ENCODE measurements around the gene ARID3B. TPM values are rescaled to one million over a fixed set of nuclear protein-coding genes. Genes with fewer than 3 reads are reported as not detected.

The ARID3B gene
- total RNA-seq, 1 donor from 2014 or later = 31.5 TPM

DNA sequence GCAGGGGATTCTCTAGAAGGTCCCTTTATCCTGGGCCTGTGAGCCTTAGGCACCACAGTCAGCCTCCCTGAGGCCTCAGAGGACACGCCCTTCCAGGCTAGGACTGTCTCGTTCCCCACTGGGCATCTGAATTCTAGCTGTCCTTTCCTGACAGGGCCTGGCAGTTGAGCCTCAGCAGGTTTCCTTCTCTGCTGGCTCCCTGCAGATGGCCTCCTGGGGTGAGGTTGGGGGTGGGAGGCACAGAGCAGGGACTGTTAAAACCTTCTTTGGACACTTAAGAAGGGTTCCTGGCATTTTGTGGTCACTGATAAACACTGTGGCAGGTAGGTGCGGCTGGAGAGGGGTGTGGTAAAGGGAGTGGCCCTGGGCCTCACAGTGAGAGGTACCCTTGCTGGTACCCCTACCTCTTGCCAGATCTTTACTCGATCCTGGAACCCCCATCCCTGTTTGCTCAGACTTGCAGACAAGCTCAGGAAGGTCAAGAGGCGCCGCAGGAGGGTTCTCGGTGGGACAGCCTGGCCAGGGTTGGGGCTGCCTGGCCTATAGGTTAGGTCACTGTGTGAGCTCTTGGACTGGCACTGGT lies 83.1 kb downstream of the ARID3B start:
- Mint-ChIP-seq H3K4me3 (no peak overlapping the region), H3K4me1 (no peaks in the 10 kb centered on the region)
- no peak overlapping the region for H3K9ac ChIP-seq

DNA sequence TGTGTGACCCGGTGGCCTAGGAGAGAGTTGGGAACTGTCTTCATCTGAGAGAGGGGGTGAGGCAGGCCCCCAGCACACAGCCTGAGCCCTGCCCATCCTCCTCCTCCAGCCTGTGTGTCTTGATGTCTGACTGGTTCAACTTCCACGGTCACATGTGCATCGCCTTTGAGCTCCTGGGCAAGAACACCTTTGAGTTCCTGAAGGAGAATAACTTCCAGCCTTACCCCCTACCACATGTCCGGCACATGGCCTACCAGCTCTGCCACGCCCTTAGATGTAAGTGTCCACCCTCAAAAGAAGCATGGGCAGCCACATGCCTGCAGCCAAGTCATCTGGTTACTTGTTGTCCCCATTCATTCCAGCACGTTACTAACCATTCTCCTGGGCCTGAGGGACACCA lies 84.7 kb downstream of the ARID3B start:
- H3K4me3 Mint-ChIP-seq = no peak overlapping the region
- DNase-seq (ENCODE audit: low spot score) = no peak
- H3K4me2 ChIP-seq = no peak overlapping the region
- H3K79me2 ChIP-seq (ENCODE audit: low read depth) = peaks cover 17% of the 10 kb centered on the region
- no peak overlapping the region for H3K27ac Mint-ChIP-seq
- H3K4me1 Mint-ChIP-seq = no peaks in the 10 kb centered on the region
- H3K27me3 ChIP-seq = no peaks in the 10 kb centered on the region
- H3K27ac ChIP-seq = no peak overlapping the region
- H3K36me3 Mint-ChIP-seq = peaks cover 38% of the 10 kb centered on the region
- no peak overlapping the region for H3K9ac ChIP-seq
- TF ChIP-seq EZH2 (IDR thresholded peaks at IDR 0.05) (no peak), EZH2phosphoT487 (IDR thresholded peaks at IDR 0.05) (no peak)
- TF ChIP-seq, protein P1, sequence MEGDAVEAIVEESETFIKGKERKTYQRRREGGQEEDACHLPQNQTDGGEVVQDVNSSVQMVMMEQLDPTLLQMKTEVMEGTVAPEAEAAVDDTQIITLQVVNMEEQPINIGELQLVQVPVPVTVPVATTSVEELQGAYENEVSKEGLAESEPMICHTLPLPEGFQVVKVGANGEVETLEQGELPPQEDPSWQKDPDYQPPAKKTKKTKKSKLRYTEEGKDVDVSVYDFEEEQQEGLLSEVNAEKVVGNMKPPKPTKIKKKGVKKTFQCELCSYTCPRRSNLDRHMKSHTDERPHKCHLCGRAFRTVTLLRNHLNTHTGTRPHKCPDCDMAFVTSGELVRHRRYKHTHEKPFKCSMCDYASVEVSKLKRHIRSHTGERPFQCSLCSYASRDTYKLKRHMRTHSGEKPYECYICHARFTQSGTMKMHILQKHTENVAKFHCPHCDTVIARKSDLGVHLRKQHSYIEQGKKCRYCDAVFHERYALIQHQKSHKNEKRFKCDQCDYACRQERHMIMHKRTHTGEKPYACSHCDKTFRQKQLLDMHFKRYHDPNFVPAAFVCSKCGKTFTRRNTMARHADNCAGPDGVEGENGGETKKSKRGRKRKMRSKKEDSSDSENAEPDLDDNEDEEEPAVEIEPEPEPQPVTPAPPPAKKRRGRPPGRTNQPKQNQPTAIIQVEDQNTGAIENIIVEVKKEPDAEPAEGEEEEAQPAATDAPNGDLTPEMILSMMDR (IDR thresholded peaks at IDR 0.05) = no peak
- H3K4me1 ChIP-seq = no peaks in the 10 kb centered on the region
- H3K9me3 Mint-ChIP-seq = no peaks in the 10 kb centered on the region
- H2AFZ ChIP-seq (replicated peaks) = no peak overlapping the region
- no peaks in the 10 kb centered on the region for H3K9me3 ChIP-seq (ENCODE audit: low read depth)
- H4K20me1 ChIP-seq (ENCODE audit: low read depth) = peaks cover 43% of the 10 kb centered on the region
- peaks cover 9% of the 10 kb centered on the region for H3K27me3 Mint-ChIP-seq (ENCODE audit: insufficient read depth, low read depth)
- peaks cover 3% of the 10 kb centered on the region for H3F3A ChIP-seq (ENCODE audit: low read depth)
- no peaks in the 10 kb centered on the region for H3K36me3 ChIP-seq
- no peak overlapping the region for H3K4me3 ChIP-seq

More for the DNA sequence above, 83.1 kb downstream of the ARID3B start:
- Histone ChIP-seq H4K20me1 (ENCODE audit: low read depth) (peaks cover 52% of the 10 kb centered on the region), H3K27me3 (no peaks in the 10 kb centered on the region), H3K79me2 (ENCODE audit: low read depth) (peaks cover 18% of the 10 kb centered on the region), H3K4me3 (no peak overlapping the region), H3K36me3 (no peaks in the 10 kb centered on the region), H2AFZ (replicated peaks) (no peak overlapping the region), H3K27ac (no peak overlapping the region), H3K9me3 (ENCODE audit: low read depth) (no peaks in the 10 kb centered on the region), H3F3A (ENCODE audit: low read depth) (peaks cover 9% of the 10 kb centered on the region), H3K4me1 (no peaks in the 10 kb centered on the region), H3K4me2 (no peak overlapping the region)
- Mint-ChIP-seq H3K36me3 (peaks cover 44% of the 10 kb centered on the region), H3K27ac (no peak overlapping the region), H3K9me3 (no peaks in the 10 kb centered on the region), H3K27me3 (ENCODE audit: insufficient read depth, low read depth) (peaks cover 10% of the 10 kb centered on the region)
- no peak for DNase-seq (ENCODE audit: low spot score)
- TF ChIP-seq, protein P1 (IDR thresholded peaks at IDR 0.05) = no peak
- TF ChIP-seq EZH2phosphoT487 (IDR thresholded peaks at IDR 0.05) (no peak), EZH2 (IDR thresholded peaks at IDR 0.05) (no peak)

DNA sequence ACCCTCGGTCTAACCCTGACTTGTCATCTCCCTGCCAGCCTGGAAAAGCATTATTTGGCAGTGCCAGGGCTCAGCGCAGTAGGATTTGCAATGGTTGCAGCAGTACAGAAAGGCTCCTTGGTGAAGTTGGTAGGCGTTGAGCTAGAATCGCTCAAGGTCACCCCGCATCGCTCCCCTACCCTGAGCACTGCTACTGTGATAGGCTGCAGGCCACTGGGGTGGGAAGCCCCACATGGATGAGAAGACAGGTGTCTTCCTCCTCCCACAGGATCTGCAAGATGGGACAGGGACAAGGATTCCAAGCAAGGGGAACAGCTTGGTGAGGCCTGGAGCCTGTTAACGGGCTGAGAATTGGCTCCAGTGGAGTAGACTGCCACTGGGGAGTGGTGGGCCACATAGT lies 85.3 kb downstream of the ARID3B start:
- no peaks in the 10 kb centered on the region for H3F3A ChIP-seq (ENCODE audit: low read depth)
- no peaks in the 10 kb centered on the region for H3K4me1 ChIP-seq
- Mint-ChIP-seq H3K27ac (no peak overlapping the region), H3K4me1 (no peaks in the 10 kb centered on the region), H3K9me3 (no peaks in the 10 kb centered on the region), H3K27me3 (ENCODE audit: insufficient read depth, low read depth) (peaks cover 9% of the 10 kb centered on the region), H3K4me3 (no peak overlapping the region), H3K36me3 (peaks cover 33% of the 10 kb centered on the region)
- no peaks in the 10 kb centered on the region for H3K36me3 ChIP-seq
- no peak overlapping the region for H3K9ac ChIP-seq
- TF ChIP-seq EZH2 (IDR thresholded peaks at IDR 0.05) (no peak), EZH2phosphoT487 (IDR thresholded peaks at IDR 0.05) (no peak)
- TF ChIP-seq, protein P1 (IDR thresholded peaks at IDR 0.05) = no peak
- no peaks in the 10 kb centered on the region for H3K9me3 ChIP-seq (ENCODE audit: low read depth)
- H3K4me2 ChIP-seq = no peak overlapping the region
- no peak overlapping the region for H2AFZ ChIP-seq (replicated peaks)
- H3K79me2 ChIP-seq (ENCODE audit: low read depth) = peaks cover 14% of the 10 kb centered on the region
- no peak overlapping the region for H3K4me3 ChIP-seq
- no peak for DNase-seq (ENCODE audit: low spot score)
- no peaks in the 10 kb centered on the region for H3K27me3 ChIP-seq
- no peak overlapping the region for H3K27ac ChIP-seq
- H4K20me1 ChIP-seq (ENCODE audit: low read depth) = peaks cover 43% of the 10 kb centered on the region
